Kidney tubule cell (primary cell): Measurements from ENCODE around the gene GNAZ.

Experiments used
- DNase-seq: peaks from one replicate; pipeline ENCODE4 v3.0.0-alpha.2; 2018; ENCODE audit warnings: low spot score

GNAZ gene

GRCh38 chr22:23093051-23093788 lies 22.9 kb downstream of the GNAZ start:
- DNase-seq = no peak

GRCh38 chr22:23094260-23094659 lies 23.9 kb downstream of the GNAZ start:
- no peak for DNase-seq

GRCh38 chr22:23094695-23095681 lies 24.7 kb downstream of the GNAZ start:
- DNase-seq = no peak

DNA sequence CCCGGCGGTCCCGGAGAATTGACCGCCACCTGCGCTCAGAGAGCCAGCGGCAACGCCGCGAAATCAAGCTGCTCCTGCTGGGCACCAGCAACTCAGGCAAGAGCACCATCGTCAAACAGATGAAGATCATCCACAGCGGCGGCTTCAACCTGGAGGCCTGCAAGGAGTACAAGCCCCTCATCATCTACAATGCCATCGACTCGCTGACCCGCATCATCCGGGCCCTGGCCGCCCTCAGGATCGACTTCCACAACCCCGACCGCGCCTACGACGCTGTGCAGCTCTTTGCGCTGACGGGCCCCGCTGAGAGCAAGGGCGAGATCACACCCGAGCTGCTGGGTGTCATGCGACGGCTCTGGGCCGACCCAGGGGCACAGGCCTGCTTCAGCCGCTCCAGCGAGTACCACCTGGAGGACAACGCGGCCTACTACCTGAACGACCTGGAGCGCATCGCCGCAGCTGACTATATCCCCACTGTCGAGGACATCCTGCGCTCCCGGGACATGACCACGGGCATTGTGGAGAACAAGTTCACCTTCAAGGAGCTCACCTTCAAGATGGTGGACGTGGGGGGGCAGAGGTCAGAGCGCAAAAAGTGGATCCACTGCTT lies 25.5 kb downstream of the GNAZ start:
- no peak for DNase-seq

DNA sequence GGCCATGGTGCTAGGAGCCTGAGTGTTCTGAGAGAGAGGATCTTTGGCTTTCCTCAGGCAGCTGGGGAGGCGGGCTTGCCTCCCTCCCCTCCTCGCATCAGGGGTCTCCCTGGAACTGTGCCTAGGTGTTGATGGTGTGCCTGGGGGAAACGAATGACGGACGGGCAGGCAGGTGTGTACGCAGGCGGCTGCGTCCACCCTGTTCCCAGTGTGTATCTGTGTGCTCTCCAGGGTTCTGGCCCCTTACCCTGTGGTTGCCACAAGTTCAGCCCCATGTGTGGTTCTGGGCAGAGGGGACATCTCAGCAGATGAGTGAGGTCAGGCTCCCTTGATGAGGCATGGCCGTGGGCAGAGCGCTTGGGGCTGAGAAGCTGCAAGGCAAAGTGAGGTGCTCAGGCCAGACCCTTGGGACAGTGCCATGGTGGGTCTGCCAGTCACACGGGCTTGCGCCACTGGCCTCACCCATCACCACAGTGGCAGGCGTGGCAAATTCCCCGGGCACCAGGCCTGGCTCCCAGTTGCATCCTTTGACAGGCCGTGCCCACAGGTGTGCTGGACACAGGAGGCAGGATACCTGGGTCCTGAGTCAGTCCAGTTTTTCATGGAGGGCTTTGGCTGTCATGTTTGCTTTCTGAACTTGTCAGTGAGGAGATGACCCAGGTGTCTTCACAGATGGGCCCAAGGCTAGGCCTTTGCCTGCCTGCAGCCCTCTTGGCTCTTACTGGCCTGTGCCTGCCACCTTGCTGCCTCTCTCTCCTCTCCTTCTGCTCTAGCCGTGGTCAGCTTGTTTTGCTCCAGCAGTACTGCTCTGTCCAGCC lies 27.3 kb downstream of the GNAZ start:
- no peak for DNase-seq

- no peak for DNase-seq
These were observed 27.9 kb downstream of the GNAZ start for GRCh38 chr22:23098230-23098705.

GRCh38 chr22:23098718-23099530 lies 28.6 kb downstream of the GNAZ start:
- no peak for DNase-seq

DNA sequence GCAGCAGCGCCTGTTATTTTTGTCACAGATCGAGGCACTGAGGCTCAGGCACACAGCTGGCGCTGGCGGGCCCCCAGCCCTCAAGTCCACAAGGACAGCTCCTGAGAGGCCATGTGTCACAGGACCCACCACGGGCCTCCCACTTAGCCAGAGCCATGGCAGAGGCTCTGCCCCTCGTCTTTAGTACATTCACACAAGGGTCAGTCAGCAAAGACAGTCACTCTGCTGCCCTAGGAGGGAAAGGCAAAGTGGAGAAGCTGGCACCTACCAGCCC lies 29.1 kb downstream of the GNAZ start:
- no peak for DNase-seq

DNA sequence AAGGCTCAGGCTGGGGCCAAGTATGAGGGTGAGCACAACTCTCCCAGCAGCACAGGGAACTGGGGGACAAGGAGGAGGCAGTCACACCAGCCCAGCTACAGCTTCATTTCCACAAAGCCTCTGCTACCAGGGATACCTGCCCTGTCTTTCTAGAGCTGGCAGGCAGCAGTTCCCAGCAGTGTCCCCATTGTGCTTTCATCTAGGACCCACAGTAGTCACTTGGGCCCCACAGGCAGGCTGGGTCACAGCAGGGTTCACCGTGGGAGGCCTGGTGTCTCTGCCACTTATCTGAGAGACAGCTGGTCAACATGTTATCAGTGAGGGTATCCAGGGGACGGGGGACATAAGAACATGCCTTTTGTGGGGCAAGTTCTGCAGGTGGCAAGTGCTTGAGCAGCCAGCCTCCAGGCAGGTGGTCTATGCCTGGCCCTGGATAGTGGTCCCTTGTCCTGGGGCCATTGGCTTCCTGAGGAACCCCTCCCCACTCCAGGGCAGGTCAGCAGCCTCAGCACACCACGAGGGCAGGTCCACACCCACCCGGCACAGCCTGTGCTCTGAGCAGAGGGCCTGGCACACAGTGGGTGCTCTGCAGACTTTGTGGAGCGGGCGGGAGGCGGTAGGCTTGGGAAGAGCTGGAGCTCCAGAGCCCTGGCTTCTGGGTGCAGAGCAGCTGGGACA lies 29.9 kb downstream of the GNAZ start:
- no peak for DNase-seq

DNA sequence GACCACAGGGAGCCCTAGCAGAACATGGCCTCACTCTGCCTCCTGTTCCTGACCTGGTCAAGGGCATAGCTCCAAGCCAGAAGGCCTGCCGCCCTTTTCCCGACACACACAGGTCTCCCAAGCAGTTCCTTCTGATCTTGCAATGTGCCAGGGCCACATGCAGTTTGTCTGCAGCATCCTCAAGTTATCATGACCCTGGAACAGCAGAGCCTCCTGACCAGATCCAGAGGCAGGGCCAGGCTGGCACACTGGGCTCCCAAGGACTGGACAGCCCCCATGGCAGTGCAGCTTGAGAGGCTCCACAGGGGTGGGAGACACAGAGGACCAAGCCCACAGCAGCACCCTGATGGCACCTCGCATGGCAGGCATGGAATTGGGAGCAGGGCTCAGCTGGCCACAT lies 31.2 kb downstream of the GNAZ start:
- no peak for DNase-seq

DNA sequence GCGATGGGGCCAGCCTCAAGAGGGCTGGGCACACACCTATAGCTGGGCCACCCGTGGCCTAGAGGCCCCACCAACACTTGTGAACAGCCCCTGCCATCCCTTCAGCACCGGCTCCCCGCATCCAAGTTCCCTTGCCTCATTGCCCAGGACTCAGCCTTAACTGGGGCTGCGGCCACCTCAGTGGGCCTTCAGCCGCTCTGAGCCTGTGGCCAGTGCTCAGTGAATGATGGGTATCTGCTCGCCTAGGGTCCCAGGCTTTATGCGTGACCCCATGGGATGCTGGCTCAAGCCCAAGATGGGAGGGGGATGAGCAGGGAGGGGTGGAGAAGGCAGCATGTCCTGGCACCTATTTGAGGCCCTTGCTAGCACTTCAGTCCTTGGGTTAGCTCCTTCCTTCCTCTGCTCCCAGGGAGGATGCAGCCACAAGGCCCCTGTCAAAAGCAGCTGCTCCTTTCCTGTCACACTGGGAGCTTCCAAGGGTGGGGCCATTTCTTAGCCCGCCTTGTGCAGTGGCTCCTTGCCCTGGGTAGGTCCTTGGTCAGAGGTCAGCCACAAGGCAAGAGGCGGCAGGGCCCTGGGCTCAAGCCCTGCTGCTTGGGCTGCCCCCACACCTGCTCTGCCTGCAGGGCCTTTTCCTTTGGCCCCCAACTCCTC lies 31.8 kb downstream of the GNAZ start:
- no peak for DNase-seq

- no peak for DNase-seq
These were observed 32.5 kb downstream of the GNAZ start for GRCh38 chr22:23102776-23103175.

DNA sequence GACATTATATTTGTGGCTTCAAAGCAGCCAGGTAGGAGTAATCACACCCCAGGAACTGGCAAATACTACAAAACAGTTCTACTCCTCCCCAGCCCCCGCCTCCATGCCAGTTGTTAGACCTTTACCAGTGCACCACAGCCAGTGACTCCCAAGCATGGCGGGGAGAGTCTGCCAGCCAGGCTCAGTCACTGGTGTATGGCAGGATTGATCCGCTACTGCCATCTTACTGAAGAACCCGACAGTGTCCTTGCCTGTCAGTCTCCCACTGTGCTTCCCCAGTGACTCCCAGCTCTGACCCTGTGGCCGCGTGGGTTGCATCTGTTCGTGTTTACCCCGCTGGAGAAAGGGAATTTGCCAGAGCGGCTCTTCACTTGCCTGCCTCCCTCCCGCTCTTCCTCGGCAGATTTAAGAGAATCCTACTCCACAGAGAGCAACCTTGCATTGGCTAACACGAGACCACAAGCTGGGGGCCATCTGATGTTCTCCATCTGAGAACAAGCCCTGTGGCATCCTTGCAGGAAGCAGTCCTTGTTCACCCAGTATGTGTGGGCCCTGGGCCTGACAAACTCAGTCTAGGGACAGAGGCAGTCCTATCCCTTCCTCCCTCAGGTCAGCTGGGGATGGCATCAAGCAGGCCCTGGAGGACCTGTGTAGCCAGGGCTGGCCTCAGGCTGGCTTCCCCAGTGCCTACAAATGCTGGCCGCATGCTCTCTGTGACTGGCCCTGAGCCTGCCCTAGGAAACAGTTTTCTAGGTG lies 33.1 kb downstream of the GNAZ start:
- no peak for DNase-seq

GRCh38 chr22:23104187-23104971 lies 34.1 kb downstream of the GNAZ start:
- DNase-seq = no peak

DNA sequence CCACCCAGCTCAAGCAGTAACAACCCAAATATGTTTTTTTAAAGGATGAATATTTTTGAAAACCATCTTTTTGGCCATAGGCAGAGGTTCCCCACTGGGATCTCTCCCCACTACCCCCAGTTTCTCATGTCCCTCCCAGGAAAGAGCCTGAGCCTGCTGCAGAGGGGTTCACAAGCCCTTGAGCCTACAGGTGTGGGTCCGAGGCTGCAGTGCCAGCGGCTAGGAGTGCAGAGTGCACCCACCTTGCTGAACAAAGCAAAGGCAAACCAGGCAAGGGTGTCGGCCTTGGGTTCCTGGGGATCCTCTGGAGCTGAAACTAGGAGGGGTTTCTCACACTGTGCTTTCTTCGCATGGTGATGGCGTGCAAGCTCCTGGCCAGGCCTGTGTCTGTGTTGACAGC lies 35.0 kb downstream of the GNAZ start:
- no peak for DNase-seq

- no peak for DNase-seq
These were observed 35.6 kb downstream of the GNAZ start for GRCh38 chr22:23105919-23106318.

GRCh38 chr22:23106344-23106743 lies 36.0 kb downstream of the GNAZ start:
- DNase-seq = no peak

GRCh38 chr22:23106906-23107367 lies 36.6 kb downstream of the GNAZ start:
- DNase-seq = no peak
